PC-3 (cell line): ENCODE results near the gene PTGER2.

Experiments used
- EZH2 ChIP-seq: fragments of 300-600 bp; sonication (generic); IDR thresholded peaks from one replicate; pipeline ENCODE4 v1.6.1; 2017; ENCODE audit warnings: antibody characterized with exemption, mild to moderate bottlenecking, low read length; ENCODE audit not compliant: unreplicated experiment
- TF ChIP-seq, protein P1 (sequence below): fragments of 300-600 bp; sonication (generic); conservative IDR thresholded peaks from 2 replicates; pipeline ENCODE4 v1.5.1; 2017; ENCODE audit warnings: antibody characterized with exemption, low read depth, mild to moderate bottlenecking, low read length

DNA sequence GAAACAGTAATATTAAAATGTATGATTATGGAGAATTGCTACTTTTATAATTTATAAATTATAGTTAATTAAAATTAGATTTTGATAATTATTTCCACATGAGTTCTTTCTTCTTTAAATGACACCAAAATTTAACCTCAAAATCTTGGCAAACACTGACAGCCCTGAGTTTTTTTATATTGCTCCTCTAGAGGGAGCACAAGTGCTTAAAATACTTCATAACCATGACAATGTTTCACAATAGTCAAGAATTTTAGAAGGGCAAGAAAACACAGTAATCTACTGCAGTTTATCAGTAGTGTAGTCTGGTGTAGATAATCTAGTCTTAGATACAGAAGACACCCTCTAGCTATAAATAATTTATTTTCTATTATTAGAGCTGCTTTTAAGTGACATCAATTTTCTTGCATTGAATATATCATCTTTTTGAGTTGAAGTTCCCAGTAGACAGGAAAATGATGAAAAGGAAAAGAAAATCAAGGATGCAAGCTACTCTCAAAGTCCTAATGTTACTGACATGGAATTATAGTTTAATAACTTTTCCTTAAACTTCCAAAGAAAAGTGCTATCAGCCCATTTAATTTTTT is 14.3 kb upstream of the PTGER2 start:
- TF ChIP-seq, protein P1, sequence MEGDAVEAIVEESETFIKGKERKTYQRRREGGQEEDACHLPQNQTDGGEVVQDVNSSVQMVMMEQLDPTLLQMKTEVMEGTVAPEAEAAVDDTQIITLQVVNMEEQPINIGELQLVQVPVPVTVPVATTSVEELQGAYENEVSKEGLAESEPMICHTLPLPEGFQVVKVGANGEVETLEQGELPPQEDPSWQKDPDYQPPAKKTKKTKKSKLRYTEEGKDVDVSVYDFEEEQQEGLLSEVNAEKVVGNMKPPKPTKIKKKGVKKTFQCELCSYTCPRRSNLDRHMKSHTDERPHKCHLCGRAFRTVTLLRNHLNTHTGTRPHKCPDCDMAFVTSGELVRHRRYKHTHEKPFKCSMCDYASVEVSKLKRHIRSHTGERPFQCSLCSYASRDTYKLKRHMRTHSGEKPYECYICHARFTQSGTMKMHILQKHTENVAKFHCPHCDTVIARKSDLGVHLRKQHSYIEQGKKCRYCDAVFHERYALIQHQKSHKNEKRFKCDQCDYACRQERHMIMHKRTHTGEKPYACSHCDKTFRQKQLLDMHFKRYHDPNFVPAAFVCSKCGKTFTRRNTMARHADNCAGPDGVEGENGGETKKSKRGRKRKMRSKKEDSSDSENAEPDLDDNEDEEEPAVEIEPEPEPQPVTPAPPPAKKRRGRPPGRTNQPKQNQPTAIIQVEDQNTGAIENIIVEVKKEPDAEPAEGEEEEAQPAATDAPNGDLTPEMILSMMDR: peak; percentile 83
- TF ChIP-seq EZH2: no peak
